ENCODE results near the gene LECT2. TPM values are rescaled to one million over a fixed set of nuclear protein-coding genes. Genes with fewer than 3 reads are reported as not detected.

The LECT2 gene
- total and polyA plus RNA-seq, 10 of the 15 experiments (the other 5 are each of a cell fraction or from before 2014, with no cell fraction given) = not detected

DNA sequence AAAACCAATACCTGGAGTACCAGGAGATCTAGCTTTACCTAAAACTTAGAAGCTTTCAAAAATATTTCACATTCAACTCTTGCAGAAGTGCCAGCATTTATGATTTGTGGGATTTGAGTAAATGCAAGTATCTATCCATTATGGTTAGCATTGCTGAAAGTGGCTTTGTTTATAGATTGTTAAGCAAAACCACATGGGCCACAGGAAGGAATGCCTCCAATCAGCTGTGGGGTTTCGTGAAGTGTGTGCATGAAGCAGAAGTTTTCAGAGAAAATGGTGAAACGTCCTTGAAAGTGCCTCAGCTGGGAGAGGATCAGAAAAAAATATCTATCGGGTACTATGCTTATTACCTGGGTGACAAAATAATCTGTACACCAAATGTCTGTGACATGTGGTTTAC, 4.2 kb downstream of the LECT2 start (continued):
- no peak for TF ChIP-seq POLR2AphosphoS5 (IDR thresholded peaks at IDR 0.05; ENCODE audit: low read length)
- no peak for TF ChIP-seq GABPA (IDR thresholded peaks at IDR 0.05; ENCODE audit: low read depth)
- TF ChIP-seq, protein P1, sequence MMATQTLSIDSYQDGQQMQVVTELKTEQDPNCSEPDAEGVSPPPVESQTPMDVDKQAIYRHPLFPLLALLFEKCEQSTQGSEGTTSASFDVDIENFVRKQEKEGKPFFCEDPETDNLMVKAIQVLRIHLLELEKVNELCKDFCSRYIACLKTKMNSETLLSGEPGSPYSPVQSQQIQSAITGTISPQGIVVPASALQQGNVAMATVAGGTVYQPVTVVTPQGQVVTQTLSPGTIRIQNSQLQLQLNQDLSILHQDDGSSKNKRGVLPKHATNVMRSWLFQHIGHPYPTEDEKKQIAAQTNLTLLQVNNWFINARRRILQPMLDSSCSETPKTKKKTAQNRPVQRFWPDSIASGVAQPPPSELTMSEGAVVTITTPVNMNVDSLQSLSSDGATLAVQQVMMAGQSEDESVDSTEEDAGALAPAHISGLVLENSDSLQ (IDR thresholded peaks at IDR 0.05) = no peak
- TF ChIP-seq, protein P2, sequence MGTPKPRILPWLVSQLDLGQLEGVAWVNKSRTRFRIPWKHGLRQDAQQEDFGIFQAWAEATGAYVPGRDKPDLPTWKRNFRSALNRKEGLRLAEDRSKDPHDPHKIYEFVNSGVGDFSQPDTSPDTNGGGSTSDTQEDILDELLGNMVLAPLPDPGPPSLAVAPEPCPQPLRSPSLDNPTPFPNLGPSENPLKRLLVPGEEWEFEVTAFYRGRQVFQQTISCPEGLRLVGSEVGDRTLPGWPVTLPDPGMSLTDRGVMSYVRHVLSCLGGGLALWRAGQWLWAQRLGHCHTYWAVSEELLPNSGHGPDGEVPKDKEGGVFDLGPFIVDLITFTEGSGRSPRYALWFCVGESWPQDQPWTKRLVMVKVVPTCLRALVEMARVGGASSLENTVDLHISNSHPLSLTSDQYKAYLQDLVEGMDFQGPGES (IDR thresholded peaks at IDR 0.05) = no peak

DNA sequence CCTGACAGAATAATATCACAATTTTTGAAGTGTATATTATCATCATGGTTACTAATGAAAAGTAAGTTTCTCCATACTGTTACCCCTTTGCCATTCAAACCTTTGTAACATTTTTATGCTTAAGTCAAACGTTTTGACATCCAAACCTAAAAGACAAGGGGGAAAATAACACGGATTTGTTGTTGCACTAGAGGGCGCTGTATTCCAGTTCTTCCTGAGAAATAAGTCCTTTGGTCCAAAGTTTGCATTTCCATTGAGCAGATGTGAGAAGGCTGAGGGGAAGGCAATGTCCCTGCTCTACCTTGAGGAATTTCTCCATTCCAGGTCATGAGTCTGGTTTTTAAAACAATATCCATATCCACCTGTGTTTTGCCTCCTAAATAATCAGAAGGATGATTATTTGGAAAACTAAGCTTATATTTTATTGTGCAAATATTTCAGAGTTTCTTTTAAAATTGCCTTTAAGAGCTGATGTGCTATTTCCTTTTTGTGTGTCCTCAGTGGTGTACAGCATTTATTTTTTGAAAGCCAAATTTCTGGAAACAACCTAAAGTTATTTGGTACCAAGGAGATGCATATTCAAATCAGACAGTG, 9.7 kb downstream of the LECT2 start:
- H3K79me2 ChIP-seq (ENCODE audit: control insufficient read depth, insufficient read depth, low read length) = no peaks in the 10 kb centered on the region
- FAIRE-seq = peak; percentile 54
- H3K4me2 ChIP-seq (ENCODE audit: control insufficient read depth, insufficient read depth) = no peak overlapping the region
- no peak overlapping the region for H2AFZ ChIP-seq (ENCODE audit: control insufficient read depth, low read depth, low read length)
- H3K9me3 ChIP-seq (replicated peaks; ENCODE audit: control insufficient read depth, insufficient read depth, low read length) = no peaks in the 10 kb centered on the region
- H3K27me3 ChIP-seq (replicated peaks in 1 of 2; ENCODE audit: control insufficient read depth in 2 of 2, insufficient read depth in 2 of 2, low read length in 1 of 2) = no peaks in the 10 kb centered on the region; a peak in 2 of 4 replicates
- H3K36me3 ChIP-seq (ENCODE audit: control insufficient read depth in 2 of 2, insufficient read depth in 2 of 2, low read length in 1 of 2) = no peaks in the 10 kb centered on the region
- SMC1A ChIA-PET (ENCODE audit: uncharacterized antibody, unreplicated experiment) = interaction anchor here (0.6 to 2.2 kb wide), 8 partner anchors 13 to 268 kb away, joined by 3 to 10 read pairs (median 5); no protein-coding TSS in a partner anchor
- TF ChIP-seq RB1 (IDR thresholded peaks at IDR 0.05; ENCODE audit: borderline replicate concordance) = peak; percentile 26; the same call in 1 of the 2 replicates
- peak; percentile 87 for TF ChIP-seq SMC3 (IDR thresholded peaks at IDR 0.05; ENCODE audit: borderline replicate concordance, low read length)
- TF ChIP-seq RAD21 (IDR thresholded peaks at IDR 0.05; ENCODE audit: insufficient read depth, low read depth, low read length) = peak; percentile 74
- TF ChIP-seq, protein P3, sequence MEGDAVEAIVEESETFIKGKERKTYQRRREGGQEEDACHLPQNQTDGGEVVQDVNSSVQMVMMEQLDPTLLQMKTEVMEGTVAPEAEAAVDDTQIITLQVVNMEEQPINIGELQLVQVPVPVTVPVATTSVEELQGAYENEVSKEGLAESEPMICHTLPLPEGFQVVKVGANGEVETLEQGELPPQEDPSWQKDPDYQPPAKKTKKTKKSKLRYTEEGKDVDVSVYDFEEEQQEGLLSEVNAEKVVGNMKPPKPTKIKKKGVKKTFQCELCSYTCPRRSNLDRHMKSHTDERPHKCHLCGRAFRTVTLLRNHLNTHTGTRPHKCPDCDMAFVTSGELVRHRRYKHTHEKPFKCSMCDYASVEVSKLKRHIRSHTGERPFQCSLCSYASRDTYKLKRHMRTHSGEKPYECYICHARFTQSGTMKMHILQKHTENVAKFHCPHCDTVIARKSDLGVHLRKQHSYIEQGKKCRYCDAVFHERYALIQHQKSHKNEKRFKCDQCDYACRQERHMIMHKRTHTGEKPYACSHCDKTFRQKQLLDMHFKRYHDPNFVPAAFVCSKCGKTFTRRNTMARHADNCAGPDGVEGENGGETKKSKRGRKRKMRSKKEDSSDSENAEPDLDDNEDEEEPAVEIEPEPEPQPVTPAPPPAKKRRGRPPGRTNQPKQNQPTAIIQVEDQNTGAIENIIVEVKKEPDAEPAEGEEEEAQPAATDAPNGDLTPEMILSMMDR (IDR thresholded peaks at IDR 0.05 in 2 of 3, conservative IDR thresholded peaks at IDR 0.05 in 1 of 3; ENCODE audit: control insufficient read depth in 2 of 3, extremely low read depth in 1 of 3, insufficient read depth in 1 of 3, low read depth in 3 of 3, low read length in 3 of 3) = peak; percentile 60 to 77 (median 66)
- TF ChIP-seq WRNIP1 (IDR thresholded peaks at IDR 0.05; ENCODE audit: borderline replicate concordance, low read depth, low read length) = no peak
- 0 out of 2 replicates have a peak, but pooled peaks have one; percentile 57 for TF ChIP-seq STAT1 (conservative IDR thresholded peaks at IDR 0.05)
- no peak for TF ChIP-seq BHLHE40 (IDR thresholded peaks at IDR 0.05; ENCODE audit: borderline replicate concordance in 1 of 2, low read depth in 2 of 2, low read length in 1 of 2)
- no peak for TF ChIP-seq MXI1 (IDR thresholded peaks at IDR 0.05; ENCODE audit: low read depth, low read length)
- TF ChIP-seq, protein P4, sequence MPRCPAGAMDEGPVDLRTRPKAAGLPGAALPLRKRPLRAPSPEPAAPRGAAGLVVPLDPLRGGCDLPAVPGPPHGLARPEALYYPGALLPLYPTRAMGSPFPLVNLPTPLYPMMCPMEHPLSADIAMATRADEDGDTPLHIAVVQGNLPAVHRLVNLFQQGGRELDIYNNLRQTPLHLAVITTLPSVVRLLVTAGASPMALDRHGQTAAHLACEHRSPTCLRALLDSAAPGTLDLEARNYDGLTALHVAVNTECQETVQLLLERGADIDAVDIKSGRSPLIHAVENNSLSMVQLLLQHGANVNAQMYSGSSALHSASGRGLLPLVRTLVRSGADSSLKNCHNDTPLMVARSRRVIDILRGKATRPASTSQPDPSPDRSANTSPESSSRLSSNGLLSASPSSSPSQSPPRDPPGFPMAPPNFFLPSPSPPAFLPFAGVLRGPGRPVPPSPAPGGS (IDR thresholded peaks at IDR 0.05; ENCODE audit: borderline replicate concordance, insufficient read depth, low read depth, low read length, poor library complexity, severe bottlenecking) = no peak
- TF ChIP-seq FOS (IDR thresholded peaks at IDR 0.05; ENCODE audit: borderline replicate concordance, extremely low read depth, insufficient read length) = no peak
- WGBS (ENCODE audit: insufficient coverage, insufficient replicate concordance, low lambda C conversion rate, missing lambda C conversion rate) = 2% methylated on average over 3 of the region's 3 CpGs
- no peaks in the 10 kb centered on the region for H3K4me1 ChIP-seq (ENCODE audit: control insufficient read depth, insufficient read depth, low read length)
- RAD21 ChIA-PET (ENCODE audit: unreplicated experiment) = interaction anchor here (0.7 to 1.5 kb wide), 6 partner anchors 83 to 267 kb away, joined by 3 to 12 read pairs (median 4); no protein-coding TSS in a partner anchor
- POLR2A ChIA-PET = no interaction called here
- no peaks in the 10 kb centered on the region for H4K20me1 ChIP-seq (ENCODE audit: control insufficient read depth, insufficient read depth)
- intact Hi-C loops (cut with micrococcal nuclease; ENCODE audit: unreplicated experiment) (loop anchor here (1.0 to 5.0 kb wide), 5 partner anchors 58 to 268 kb away; no protein-coding TSS in a partner anchor), in situ Hi-C loops (cut with MboI) (loop anchor here (5.0 kb wide), 1 partner anchor 267 kb away; no protein-coding TSS in a partner anchor)
- DNase-seq (ENCODE audit: low read depth, low spot score) = no peak
- no peak overlapping the region for H3K27ac ChIP-seq (ENCODE audit: control insufficient read depth, insufficient read depth)
- H3K4me3 ChIP-seq = no peak overlapping the region
- no TSS peak for BruUV-seq (replicated peaks)
- CTCF ChIA-PET = interaction anchor here (0.6 to 2.5 kb wide), 24 partner anchors 9 to 267 kb away, joined by 3 to 26 read pairs (median 5); partner anchors contain the start of genes LECT2 and SMAD5
- peak; percentile 70 for ATAC-seq
- no peak overlapping the region for H3K9ac ChIP-seq (ENCODE audit: control insufficient read depth, insufficient read depth, low read length)
